Measurements from ENCODE around the gene PTX4. TPM values are rescaled to one million over a fixed set of nuclear protein-coding genes. Genes with fewer than 3 reads are reported as not detected.

PTX4 gene
- total and polyA plus RNA-seq, 9 of the 15 experiments (the other 6 are each of a cell fraction or from before 2014, with no cell fraction given): 0.11 TPM; not detected in 8

DNA sequence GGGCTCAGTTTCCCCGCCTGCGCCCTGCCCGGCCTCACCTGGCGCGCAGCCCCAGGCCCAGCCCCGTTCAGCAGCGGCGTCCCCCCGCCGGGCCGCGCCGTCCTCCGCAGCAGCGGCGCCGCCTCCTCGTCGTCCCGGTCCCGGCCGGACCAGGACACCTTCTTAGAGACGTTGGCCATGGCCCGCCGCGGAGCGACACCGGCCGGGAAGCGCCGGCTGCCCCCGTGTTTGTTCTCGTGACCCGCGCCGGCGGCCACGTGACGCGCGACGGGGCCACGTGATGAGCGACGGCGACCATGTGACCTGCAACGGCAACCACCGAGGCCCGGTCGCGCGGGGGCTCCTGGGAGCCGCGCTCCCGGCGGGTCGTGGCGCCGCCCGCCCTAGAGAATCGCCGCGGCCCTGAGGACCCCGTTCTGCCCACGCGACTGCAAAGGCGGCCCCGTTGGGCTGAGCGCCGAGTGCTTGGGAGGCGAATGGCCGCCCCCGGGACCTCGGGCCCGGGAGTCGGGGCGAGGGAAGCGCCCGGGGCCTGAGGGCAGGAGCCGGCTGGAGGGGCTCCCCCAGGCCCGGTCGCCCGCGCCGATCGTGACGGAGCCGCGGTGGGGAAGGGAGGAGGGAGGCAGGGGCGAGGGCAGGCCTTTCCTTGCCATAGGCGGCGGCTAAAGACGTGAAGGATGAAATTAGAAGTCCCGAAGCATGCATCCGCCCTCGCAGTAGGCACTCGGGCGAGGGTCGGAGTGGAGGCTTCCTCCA, 13.8 kb downstream of the PTX4 start, which contains the start of gene CLCN7 (continued):
- TF ChIP-seq, protein P1, sequence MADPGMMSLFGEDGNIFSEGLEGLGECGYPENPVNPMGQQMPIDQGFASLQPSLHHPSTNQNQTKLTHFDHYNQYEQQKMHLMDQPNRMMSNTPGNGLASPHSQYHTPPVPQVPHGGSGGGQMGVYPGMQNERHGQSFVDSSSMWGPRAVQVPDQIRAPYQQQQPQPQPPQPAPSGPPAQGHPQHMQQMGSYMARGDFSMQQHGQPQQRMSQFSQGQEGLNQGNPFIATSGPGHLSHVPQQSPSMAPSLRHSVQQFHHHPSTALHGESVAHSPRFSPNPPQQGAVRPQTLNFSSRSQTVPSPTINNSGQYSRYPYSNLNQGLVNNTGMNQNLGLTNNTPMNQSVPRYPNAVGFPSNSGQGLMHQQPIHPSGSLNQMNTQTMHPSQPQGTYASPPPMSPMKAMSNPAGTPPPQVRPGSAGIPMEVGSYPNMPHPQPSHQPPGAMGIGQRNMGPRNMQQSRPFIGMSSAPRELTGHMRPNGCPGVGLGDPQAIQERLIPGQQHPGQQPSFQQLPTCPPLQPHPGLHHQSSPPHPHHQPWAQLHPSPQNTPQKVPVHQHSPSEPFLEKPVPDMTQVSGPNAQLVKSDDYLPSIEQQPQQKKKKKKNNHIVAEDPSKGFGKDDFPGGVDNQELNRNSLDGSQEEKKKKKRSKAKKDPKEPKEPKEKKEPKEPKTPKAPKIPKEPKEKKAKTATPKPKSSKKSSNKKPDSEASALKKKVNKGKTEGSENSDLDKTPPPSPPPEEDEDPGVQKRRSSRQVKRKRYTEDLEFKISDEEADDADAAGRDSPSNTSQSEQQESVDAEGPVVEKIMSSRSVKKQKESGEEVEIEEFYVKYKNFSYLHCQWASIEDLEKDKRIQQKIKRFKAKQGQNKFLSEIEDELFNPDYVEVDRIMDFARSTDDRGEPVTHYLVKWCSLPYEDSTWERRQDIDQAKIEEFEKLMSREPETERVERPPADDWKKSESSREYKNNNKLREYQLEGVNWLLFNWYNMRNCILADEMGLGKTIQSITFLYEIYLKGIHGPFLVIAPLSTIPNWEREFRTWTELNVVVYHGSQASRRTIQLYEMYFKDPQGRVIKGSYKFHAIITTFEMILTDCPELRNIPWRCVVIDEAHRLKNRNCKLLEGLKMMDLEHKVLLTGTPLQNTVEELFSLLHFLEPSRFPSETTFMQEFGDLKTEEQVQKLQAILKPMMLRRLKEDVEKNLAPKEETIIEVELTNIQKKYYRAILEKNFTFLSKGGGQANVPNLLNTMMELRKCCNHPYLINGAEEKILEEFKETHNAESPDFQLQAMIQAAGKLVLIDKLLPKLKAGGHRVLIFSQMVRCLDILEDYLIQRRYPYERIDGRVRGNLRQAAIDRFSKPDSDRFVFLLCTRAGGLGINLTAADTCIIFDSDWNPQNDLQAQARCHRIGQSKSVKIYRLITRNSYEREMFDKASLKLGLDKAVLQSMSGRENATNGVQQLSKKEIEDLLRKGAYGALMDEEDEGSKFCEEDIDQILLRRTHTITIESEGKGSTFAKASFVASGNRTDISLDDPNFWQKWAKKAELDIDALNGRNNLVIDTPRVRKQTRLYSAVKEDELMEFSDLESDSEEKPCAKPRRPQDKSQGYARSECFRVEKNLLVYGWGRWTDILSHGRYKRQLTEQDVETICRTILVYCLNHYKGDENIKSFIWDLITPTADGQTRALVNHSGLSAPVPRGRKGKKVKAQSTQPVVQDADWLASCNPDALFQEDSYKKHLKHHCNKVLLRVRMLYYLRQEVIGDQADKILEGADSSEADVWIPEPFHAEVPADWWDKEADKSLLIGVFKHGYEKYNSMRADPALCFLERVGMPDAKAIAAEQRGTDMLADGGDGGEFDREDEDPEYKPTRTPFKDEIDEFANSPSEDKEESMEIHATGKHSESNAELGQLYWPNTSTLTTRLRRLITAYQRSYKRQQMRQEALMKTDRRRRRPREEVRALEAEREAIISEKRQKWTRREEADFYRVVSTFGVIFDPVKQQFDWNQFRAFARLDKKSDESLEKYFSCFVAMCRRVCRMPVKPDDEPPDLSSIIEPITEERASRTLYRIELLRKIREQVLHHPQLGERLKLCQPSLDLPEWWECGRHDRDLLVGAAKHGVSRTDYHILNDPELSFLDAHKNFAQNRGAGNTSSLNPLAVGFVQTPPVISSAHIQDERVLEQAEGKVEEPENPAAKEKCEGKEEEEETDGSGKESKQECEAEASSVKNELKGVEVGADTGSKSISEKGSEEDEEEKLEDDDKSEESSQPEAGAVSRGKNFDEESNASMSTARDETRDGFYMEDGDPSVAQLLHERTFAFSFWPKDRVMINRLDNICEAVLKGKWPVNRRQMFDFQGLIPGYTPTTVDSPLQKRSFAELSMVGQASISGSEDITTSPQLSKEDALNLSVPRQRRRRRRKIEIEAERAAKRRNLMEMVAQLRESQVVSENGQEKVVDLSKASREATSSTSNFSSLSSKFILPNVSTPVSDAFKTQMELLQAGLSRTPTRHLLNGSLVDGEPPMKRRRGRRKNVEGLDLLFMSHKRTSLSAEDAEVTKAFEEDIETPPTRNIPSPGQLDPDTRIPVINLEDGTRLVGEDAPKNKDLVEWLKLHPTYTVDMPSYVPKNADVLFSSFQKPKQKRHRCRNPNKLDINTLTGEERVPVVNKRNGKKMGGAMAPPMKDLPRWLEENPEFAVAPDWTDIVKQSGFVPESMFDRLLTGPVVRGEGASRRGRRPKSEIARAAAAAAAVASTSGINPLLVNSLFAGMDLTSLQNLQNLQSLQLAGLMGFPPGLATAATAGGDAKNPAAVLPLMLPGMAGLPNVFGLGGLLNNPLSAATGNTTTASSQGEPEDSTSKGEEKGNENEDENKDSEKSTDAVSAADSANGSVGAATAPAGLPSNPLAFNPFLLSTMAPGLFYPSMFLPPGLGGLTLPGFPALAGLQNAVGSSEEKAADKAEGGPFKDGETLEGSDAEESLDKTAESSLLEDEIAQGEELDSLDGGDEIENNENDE (IDR thresholded peaks at IDR 0.05; ENCODE audit: low read depth, low read length): no peak
- TF ChIP-seq POLR3A (IDR thresholded peaks at IDR 0.05; ENCODE audit: borderline replicate concordance, extremely low read depth, insufficient read depth, insufficient read length) (no peak), ERF (CRISPR knock-in tag; IDR thresholded peaks at IDR 0.05) (no peak), TAL1 (IDR thresholded peaks at IDR 0.05) (no peak), ZNF212 (CRISPR knock-in tag; IDR thresholded peaks at IDR 0.05) (no peak), ZSCAN29 (IDR thresholded peaks at IDR 0.05) (no peak), MECOM (CRISPR knock-in tag; IDR thresholded peaks at IDR 0.05) (no peak), TEAD4 (IDR thresholded peaks at IDR 0.05; ENCODE audit: low read length) (no peak), TEAD4 (CRISPR knock-in tag; IDR thresholded peaks at IDR 0.05; ENCODE audit: borderline replicate concordance) (no peak; the same call in 1 of the 2 replicates), OTX1 (CRISPR knock-in tag; IDR thresholded peaks at IDR 0.05) (no peak), THRAP3 (IDR thresholded peaks at IDR 0.05; ENCODE audit: borderline replicate concordance) (no peak), ELF1 (tag; IDR thresholded peaks at IDR 0.05) (peak; percentile 55; the same call in 1 of the 2 replicates)
- TF ChIP-seq, protein P2, sequence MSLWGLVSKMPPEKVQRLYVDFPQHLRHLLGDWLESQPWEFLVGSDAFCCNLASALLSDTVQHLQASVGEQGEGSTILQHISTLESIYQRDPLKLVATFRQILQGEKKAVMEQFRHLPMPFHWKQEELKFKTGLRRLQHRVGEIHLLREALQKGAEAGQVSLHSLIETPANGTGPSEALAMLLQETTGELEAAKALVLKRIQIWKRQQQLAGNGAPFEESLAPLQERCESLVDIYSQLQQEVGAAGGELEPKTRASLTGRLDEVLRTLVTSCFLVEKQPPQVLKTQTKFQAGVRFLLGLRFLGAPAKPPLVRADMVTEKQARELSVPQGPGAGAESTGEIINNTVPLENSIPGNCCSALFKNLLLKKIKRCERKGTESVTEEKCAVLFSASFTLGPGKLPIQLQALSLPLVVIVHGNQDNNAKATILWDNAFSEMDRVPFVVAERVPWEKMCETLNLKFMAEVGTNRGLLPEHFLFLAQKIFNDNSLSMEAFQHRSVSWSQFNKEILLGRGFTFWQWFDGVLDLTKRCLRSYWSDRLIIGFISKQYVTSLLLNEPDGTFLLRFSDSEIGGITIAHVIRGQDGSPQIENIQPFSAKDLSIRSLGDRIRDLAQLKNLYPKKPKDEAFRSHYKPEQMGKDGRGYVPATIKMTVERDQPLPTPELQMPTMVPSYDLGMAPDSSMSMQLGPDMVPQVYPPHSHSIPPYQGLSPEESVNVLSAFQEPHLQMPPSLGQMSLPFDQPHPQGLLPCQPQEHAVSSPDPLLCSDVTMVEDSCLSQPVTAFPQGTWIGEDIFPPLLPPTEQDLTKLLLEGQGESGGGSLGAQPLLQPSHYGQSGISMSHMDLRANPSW (CRISPR knock-in tag; IDR thresholded peaks at IDR 0.05): no peak
- TF ChIP-seq, protein P3, sequence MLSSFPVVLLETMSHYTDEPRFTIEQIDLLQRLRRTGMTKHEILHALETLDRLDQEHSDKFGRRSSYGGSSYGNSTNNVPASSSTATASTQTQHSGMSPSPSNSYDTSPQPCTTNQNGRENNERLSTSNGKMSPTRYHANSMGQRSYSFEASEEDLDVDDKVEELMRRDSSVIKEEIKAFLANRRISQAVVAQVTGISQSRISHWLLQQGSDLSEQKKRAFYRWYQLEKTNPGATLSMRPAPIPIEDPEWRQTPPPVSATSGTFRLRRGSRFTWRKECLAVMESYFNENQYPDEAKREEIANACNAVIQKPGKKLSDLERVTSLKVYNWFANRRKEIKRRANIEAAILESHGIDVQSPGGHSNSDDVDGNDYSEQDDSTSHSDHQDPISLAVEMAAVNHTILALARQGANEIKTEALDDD (IDR thresholded peaks at IDR 0.05): no peak
